GM10248 (cell line): ENCODE measurements around the gene OR6K2.
"Not testable (repeated sequence)": the region's sequence is repeated elsewhere in the genome, so short reads cannot be mapped to it uniquely, and the experiment has no call there.

ENCODE experiments used
- CTCF ChIA-PET: fragments of 300-600 bp; sonication (Branson Sonifier 250); formaldehyde crosslinking; extraction: SDS; loops from one replicate; lab custom pipeline; 2021; ENCODE audit warnings: antibody characterized with exemption; lab: Yijun Ruan, JAX
- POLR2A ChIA-PET: fragments of 350-650 bp; sonication (Branson Sonifier 250); formaldehyde crosslinking; extraction: SDS; loops from one replicate; lab custom pipeline; 2020; ENCODE audit warnings: antibody characterized with exemption; lab: Yijun Ruan, JAX
- DNase-seq: peaks from one replicate; pipeline ENCODE4 v3.0.0; 2012; ENCODE audit errors: extremely low spot score
- CTCF ChIP-seq: IDR thresholded peaks from 2 replicates; pipeline ENCODE4 v1.5.1; 2012; ENCODE audit warnings: mild to moderate bottlenecking, low read depth; ENCODE audit errors: extremely low read depth, missing control alignments, control extremely low read depth

OR6K2 gene

GRCh38 chr1:158711098-158711497 is 10.6 kb upstream of the OR6K2 start:
- ChIA-PET CTCF (no interaction called here), POLR2A (no interaction called here)
- TF ChIP-seq CTCF: no peak
- DNase-seq: no peak

GRCh38 chr1:158706096-158706495 is 5.6 kb upstream of the OR6K2 start:
- CTCF ChIA-PET: no interaction called here
- no peak for DNase-seq
- POLR2A ChIA-PET: no interaction called here
- no peak for TF ChIP-seq CTCF

GRCh38 chr1:158694596-158694995 is 5.9 kb downstream of the OR6K2 start:
- TF ChIP-seq CTCF: no peak
- POLR2A ChIA-PET: no interaction called here
- CTCF ChIA-PET: no interaction called here
- no peak for DNase-seq

GRCh38 chr1:158692356-158692755 is 8.1 kb downstream of the OR6K2 start:
- no peak for TF ChIP-seq CTCF
- DNase-seq: no peak
- CTCF ChIA-PET: no interaction called here
- POLR2A ChIA-PET: no interaction called here

GRCh38 chr1:158691907-158692306 is 8.5 kb downstream of the OR6K2 start:
- ChIA-PET POLR2A (no interaction called here), CTCF (no interaction called here)
- no peak for DNase-seq
- TF ChIP-seq CTCF: no peak

GRCh38 chr1:158691149-158691548 is 9.3 kb downstream of the OR6K2 start:
- POLR2A ChIA-PET, DNase-seq, CTCF ChIA-PET: not testable (repeated sequence)

GRCh38 chr1:158689875-158690274 is 10.6 kb downstream of the OR6K2 start:
- no peak for DNase-seq
- ChIA-PET CTCF (no interaction called here), POLR2A (no interaction called here)
- no peak for TF ChIP-seq CTCF
